Stimulated activated CD4-positive, alpha-beta T cell treated with anti-CD3 and anti-CD28 coated beads, Interleukin-15, amount 100 ng/mL, for 1 hour (primary cell): ENCODE data around the gene ZNF862.
A peak's percentile ranks its signal among the peaks of the same experiment; 100 is the strongest.

Source experiments
- DNase-seq, 2 donors: peaks; one replicate each; pipeline ENCODE4 v3.0.0-alpha.2; 2020; ENCODE audit warnings: low read depth in 1 of 2, low spot score in 1 of 2

ZNF862 gene

DNA sequence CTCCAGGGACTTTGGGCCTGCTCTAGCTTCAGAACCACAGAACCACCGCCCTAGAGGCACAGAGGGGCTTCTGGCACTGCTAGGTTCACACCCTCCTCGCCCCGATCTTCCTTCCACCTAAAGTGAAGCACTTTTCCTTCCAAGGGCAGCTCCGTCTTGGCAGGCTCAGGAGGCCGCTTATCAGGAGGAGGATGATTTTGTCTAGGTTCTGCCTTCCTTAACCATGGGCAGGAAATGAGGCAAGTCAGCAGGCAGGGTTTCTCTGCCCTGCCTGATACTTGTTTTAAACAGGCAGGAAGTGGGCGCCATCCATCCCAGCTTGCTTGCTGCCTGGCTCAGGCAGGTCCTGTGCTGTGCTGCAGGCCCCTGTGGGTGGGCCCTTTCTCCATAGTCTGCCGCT is 27.3 kb downstream of the ZNF862 start:
- peak in 1 of 2 donors; percentile 33 for DNase-seq

DNA sequence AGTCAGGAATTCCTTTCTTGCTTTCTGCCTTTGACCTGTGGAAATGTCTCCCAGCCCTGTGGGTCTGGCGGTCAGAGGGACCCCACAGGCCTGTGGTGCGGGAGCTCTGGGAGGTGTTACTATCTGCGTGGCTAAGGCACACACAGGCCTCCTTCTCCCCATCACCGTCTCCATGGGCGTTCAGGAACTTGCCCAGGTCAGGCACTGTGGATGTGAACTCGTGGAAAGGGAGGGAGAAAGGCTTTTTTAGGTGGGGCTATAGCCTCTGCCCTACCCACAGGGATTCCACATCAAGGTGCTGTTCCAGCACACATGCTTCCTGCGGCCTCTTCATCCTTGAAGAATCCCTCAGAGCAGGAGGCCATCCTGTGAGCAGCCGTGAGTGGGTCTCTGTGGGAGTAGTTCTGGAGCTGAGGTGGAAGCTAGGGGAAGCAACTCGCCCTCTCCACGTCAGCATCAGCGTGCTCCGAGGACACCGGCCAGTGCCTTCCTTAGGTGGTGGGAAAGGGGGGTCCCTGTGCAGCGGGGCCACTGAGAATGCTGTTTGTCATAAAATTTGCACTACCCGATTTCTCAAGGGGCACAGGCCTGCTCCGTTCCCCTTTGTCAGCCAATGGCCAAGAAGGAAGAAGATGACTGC is 28.1 kb downstream of the ZNF862 start:
- no peak for DNase-seq

DNA sequence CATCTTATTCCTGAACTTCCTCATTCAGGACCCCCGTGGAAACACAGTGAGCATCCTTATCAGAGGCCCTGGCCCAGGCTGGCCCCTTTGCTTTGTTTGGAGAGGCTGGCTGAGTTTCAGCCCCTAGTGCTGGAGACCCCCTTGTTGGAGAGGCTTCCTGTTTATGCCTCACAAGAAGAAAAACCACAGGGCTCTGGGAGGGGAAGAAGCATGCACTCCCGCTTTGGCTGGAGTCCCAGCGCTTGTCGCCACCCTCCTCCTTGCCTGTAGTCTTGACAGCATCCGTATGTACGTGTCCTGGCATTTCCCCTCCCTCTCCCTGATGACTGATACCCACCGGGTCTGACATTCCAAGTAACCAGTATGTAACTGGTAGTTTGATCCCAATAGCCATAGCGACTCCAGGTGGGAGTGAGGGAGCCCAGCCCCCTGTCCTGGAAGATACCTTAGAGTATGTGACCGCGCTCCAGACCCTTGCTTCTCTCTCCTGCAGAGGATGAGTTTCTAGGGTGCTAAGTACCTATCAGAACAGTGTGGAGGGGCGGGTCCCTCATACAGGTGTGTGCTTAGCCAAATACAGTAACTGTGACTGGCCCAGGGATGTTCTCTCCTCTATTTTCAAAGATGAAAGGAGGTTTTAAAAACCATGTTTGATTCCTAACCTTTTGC is 28.7 kb downstream of the ZNF862 start:
- DNase-seq, result no peak

DNA sequence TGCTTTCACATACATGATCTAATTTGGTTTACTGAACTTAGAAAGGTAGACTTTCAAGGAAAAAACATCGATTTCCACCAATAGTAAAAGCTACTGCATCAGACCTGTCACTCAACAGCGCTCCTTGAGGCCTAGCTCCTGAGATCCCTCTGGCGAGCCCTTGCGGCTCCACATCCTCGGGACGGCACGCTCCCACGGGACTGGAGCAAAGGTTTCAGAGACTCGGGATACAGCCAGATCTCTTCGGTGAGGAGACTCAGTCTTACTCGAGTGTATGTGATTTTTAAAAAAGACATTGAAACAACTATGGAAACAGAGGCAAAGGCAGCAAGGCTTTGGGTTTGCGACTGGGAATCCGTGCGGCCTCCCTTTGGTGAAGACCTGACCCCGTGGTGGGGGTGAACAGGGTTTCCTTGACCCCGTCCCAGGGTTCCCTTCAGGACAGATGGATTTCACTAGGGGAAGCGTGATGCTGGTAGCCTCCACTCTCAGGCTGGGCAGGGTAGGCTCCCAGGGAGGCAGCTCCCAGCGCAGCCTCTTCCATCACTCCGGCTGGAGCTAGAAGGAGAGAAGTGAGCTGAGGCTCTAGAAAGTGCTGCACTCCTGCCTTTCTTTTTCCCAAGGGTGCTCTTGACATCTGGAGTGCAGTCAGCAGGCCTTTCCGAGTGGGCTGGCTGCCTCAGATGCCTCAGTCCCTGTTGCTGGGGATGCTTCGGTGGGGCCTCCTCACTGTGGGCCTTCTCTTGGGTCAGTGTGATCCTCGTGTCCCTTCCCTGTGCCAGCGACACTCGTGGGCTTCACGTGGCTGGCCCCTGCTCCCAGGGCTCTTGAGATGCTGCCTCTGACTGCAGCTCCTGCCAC is 29.8 kb downstream of the ZNF862 start:
- no peak for DNase-seq

DNA sequence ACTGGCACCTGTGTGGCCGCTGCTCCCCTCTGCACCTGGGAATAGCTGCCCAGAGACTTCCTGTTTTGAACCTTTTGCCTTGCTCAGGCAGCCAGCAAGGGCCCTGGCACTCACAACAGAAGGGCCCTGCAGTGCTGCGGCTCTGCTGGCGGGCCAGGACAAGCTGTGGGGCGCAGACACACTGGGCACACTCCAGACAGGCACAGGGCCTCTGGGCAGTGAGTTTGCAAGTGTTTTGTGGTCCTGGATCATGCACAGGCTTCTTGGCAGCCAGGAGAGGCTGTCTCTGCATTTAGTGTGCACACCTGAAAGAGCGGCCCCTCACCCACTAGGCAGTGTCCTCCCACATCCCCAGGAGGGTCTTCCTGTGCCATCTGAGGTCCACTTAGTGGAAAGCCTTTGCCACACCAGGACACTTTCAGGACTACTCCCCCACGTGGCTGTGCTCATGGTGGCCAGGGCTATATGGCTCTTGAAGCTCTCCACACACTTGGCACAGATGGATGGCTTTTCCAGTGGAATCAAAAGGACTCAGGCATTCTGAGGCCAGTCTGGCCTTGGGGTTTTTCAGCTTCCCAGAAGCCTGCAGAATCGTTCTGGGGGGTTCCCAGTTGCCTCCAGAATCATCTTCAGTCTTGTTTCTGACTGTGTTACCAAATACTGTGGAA is 30.6 kb downstream of the ZNF862 start:
- no peak for DNase-seq

DNA sequence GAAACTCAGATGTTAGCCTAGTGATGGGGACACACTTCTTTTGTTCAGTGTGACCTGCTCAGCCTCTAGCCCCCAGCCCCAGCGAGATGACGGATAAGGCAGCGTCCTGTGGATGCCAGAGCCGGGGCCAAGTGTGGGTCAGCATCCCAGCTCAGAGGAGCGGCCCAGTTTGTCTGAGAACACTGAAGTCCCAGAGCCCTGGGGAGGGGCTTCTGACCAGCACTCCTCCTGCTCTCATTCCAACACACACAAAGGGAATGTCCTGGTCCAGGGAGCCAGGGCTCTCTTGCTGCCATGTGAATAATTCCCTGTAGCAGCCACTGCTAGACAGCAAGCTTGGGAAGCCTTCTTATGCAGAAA is 31.1 kb downstream of the ZNF862 start:
- DNase-seq, result no peak

DNA sequence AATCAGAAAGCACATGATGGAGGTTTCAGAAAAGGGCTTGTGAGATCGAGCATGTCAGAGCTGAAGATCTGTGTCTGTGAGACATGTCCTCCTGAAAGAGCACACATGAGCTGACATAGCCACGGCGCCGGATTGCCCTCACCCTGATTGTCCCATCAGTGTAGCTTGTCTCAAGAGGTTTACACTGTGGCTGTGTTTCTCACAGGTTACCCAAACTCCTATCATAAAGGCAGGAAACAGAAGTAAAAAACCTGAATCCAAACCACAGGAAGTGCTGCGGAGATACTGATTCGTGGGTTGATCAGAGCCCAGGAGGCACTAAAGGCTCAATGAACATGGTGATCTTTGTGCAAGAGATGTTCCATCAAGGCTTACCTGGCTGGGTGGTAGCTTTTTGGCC is 31.7 kb downstream of the ZNF862 start:
- no peak for DNase-seq

DNA sequence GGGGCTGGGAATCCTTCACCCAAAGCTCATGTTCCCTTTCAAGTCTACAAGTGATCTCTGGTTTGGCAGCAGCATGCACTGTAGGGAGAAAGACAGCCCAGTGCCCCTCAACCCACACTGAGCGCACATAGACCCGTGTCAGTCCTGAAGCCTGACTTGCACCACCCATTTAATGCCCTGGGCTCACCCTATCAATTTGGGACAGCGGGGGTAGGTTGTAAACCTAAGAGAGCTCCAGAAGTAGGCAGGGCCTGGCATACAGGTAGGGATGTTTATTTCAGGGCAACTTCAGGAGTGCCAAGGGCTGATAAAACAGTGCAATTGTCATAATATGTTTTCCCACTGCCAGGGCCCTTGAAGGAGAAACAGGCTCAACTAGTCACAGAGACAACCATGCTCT is 32.1 kb downstream of the ZNF862 start:
- no peak for DNase-seq

DNA sequence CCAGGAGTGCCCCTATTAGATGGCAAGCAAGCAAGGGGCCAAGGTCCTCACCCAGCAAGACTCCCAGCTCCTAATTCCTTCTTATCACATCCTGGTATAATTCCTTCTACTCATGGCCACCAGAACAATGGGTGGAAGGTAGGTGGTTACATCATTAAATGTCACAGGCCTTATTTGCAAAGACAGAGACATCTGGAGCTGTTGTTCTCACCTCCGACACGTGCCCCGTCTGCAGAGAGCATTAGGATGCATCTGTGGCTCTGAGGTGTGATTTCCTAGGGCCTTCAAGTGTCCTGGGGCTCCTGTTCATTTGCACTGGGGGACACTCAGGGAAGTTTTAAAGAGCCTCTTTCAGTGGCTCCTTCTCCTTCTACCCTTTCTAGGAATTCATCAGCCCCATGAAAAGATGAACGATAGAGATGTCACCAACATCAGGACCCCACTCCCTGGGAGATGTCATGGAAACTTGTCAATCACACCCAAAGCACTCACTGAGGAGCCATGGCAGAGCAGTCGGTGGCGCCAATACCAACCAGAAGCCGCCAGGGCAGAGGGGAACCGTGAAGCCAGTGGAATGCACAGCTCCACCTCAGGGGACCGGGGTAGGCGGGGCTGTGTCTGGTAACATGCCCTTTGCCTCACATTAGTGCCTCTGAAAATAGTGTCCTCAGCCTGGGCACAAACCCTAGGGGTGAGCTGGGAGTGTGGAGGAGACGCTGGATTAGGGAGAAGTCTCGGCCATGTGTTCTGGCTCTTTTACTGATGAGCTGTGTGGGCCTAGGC is 32.7 kb downstream of the ZNF862 start:
- no peak for DNase-seq

DNA sequence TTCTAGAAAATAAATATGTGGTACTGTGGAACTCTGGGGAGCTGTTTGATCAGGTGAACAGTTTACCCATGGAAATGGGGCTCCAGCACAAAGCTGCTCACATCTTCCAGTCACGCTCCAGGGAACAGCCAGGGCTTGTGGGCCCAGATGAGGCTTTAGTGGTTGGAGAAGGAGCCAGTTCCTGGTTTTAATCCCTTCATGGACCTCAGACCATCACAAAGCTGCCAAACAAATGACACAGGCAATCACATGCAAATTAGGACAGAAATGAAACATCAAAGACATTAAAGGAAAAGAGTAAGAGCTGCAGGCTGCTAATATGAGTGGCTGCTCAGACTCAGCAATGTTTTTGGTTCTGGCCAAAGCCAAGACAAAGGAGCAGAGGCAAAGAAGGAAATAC is 33.4 kb downstream of the ZNF862 start:
- no peak for DNase-seq

DNA sequence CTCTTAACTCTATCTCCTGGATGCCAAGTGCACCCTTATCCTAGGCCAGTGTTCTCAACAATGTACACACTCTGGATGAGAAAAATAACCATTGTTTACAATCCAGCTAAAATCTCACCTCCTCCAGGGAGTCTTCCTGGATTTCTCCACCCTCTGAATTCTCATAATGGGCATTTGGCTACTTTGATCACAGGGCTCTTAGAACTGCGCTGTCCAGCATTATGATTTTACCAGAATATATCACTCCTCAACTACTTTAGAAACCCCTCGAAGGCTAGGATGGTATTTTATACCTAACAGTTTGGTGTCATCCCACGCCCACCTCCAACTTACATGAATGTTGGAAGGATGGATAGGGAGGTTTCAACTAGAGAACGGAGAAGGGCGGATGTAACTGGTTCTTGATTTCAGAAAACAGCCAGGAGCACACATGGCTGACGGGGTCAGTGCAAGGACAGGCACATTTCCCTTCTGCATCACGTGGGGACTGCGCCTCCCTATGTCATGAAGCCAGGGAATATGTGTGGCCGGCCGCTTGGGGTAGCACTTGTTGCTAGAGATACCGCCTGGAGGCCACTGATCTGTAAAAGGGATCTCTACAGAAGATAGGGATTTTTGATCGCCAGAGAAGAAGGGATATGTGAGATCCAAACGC is 34.4 kb downstream of the ZNF862 start:
- DNase-seq, result no peak

DNA sequence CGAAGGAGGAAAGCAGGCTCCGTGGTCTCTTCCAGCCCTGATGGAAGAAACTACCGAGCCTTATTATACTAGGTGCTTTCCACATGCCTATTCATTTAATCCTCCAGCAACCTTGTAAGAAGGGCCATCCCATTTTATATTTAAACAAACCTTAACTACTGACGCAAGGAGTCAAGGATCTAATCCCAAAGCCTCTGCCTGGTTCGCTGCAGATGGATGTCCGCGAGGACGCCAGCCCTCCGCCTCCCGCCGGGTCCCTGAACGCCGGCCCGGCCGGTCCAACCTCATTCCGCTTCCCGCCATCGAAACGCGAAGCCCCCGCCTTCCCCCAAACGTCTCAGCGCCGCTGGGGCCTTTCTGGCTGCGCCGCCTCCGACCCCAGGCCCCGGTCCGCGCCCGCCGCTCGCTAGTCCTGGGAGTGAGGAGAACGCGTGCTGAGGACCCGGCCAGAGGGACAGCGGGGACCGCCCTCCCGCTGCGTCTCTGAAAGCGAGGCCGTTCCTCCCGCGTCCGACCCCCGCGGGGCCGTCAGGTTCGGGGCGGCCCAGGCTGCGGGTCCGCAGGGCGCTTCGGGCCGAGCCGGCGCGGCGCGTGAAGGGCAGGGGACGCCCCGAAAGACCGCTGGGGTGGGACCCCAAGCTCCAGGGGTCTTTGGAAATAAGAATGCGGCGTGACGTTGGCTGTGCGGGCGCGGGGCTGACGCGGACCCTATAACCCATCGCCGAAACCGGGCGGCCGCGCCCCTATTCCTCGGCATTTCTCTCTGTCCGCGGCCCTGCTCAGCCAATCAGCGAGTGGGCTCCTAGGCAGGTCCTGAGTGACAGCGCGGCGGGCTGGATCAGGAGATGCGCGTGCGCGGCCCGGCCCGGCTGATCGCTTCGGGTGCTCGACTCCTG is 35.1 kb downstream of the ZNF862 start, which contains the start of gene ATP6V0E2:
Gene ATP6V0E2, plus strand, starts transcription at position 896 of the 896 bp plus-strand sequence. CDS start 97 bp downstream, outside the sequence.
- DNase-seq, result peak; percentile 80 to 89

DNA sequence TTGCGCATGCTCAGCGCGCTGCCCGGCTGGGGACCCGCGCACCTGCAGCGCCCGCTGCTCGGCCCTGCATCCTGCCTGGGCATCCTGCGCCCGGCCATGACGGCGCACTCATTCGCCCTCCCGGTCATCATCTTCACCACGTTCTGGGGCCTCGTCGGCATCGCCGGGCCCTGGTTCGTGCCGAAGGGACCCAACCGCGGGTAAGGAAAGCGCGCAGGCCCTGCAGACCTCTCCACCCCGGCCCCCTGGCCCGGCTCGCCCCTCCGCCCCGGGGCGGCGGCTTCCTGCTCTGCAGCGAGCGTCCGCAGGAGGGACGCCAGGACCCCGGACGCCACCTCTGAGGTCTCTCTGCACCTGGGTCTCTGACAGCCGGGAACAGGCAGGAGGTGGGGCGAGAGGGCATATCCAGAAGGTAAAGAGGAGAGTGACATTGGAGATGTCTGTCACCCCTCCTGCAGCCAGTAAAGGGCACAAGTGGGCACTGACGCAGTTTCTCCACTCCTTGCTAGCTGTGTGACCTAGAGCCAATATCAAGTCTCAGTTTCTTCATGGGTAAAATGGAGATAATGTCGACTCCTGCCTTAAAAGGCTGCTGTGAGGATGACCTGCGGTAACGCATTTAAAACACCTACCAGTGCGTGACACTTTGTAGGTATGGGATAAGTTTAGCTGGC is 35.9 kb downstream of the ZNF862 start:
- DNase-seq, result no peak

DNA sequence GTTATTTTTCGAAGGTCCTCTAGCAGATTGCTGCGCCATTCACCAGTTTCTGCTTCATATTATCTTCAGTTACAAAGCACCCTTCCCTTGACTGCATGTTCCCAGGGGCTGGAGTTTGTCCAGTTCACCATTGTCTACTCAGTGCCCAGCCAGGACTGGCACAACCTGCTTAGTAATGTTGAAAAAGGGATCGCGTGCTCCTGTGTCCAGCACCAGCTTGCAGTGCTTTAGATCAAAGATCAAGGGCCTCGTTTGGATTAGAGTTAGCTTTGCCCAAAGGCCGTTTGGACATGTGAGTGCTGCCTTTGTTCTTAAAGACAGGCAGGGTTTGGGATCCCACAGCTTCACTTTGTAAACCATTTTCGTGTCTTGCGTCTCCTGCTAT is 36.5 kb downstream of the ZNF862 start:
- DNase-seq, result no peak

DNA sequence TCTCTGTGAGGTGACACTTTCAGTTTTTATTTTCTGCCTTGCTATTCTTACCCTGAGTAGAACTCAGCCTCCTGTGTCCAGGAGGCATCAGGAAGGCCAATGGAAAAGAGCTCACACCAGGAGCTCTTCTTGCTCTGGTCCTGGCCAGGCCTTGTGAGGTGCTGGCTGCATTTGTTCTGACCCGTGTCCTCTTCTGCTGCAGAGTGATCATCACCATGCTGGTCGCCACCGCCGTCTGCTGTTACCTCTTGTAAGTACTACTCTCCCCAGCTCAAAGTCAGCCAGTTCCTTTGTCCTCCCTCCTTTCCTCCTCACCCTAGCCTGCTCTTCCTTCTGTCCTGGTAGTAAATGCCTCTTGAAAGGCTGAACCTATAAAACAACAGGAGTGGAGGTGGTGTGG is 37.2 kb downstream of the ZNF862 start:
- DNase-seq, result no peak

DNA sequence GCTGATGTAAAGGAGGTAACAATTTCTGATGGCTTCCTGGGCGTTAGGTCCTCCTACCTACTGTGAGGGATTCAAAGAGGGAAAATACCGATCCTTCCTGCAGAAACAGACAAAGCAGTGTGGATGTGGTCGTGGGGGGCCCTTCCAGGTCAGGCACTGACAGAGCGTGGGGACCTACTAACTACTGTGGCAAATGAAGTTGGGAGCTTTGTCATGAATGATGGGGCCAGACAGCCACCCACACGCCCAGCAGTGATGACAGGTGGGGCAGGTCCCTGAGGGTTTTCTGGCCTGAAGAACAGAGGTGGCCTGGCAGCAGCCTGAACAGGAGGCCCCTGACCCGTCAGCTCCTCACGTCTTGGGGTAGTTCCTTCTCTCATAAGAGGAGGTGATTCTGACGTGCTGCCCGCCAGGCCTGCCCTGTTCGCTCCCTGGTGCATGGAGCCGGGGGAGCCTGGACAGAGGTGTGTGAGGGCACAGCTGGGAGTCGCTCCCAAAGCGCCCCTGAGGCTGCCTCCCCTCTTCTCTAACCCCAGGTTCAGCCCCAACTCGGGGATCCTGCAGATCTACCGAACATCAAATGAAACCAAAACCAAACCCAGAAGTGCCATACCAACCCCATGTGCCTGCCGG is 39.8 kb downstream of the ZNF862 start:
- no peak for DNase-seq

DNA sequence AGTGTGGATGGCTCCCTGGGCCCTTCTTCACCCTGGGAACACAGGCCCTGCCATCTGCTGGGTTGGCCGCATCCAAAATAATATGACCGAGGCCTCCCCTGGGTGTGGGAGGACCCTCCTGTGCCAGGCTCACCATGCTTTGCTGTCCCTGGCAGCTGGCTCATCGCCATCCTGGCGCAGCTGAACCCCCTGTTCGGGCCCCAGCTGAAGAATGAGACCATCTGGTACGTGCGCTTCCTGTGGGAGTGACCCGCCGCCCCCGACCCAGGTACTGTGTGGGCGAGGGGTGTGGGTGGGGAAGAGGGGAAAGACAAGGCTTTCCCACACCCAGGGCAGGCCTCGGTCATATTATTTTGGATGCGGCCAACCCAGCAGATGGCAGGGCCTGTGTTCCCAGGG is 40.3 kb downstream of the ZNF862 start:
- no peak for DNase-seq

DNA sequence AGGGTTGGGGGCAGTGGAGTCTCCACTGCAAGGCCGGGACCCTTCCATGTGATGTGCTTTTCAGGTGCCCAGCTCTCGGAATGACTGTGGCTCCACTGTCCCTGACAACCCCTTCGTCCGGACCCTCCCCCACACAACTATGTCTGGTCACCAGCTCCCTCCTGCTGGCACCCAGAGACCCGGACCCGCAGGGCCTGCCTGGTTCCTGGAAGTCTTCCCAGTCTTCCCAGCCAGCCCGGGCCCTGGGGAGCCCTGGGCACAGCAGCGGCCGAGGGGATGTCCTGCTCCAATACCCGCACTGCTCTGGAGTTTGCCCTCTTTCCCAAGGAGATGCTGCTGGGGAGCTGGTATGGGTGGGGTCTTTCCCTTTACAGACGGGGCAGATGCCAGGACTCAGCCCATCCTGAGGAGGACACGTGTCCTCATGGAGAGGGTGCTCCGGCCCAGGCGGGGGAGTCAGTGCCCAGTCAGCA is 41.1 kb downstream of the ZNF862 start:
- DNase-seq, result no peak
